ENCODE data around the gene PARN.

GRCh38 chr16:14539631-14540030, 90.4 kb downstream of the PARN start:
- TF ChIP-seq CTCF (IDR thresholded peaks at IDR 0.05) (no peak), POLR2A (IDR thresholded peaks at IDR 0.05) (no peak)

Data from right lobe of liver (tissue), 4 donors.